Rectal smooth muscle tissue (tissue), 1 donor: ENCODE results near the gene CASKIN2.

Source experiments
- H3K27ac ChIP-seq: one replicate; pipeline ENCODE4 v1.7.0; 2013; ENCODE audit warnings: low read depth, low read length, inconsistent platforms
- H3K27me3 ChIP-seq: one replicate; pipeline ENCODE4 v1.7.0; 2013; ENCODE audit warnings: low read length; ENCODE audit not compliant: control insufficient read depth, insufficient read depth
- H3K36me3 ChIP-seq: one replicate; pipeline ENCODE4 v1.7.0; 2013; ENCODE audit warnings: low read length; ENCODE audit not compliant: control insufficient read depth, insufficient read depth
- H3K4me1 ChIP-seq: one replicate; pipeline ENCODE4 v1.7.0; 2013; ENCODE audit warnings: low read length; ENCODE audit not compliant: control insufficient read depth, insufficient read depth
- H3K4me3 ChIP-seq: one replicate; pipeline ENCODE4 v1.7.0; 2013; ENCODE audit warnings: low read length
- H3K9ac ChIP-seq: one replicate; pipeline ENCODE4 v1.7.0; 2013; ENCODE audit warnings: low read length

CASKIN2 gene

GRCh38 chr17:75505152-75505409 is 10.3 kb downstream of the CASKIN2 start:
- Histone ChIP-seq H3K36me3 (peaks cover 19% of the 10 kb centered on the region), H3K4me3 (no peak overlapping the region), H3K27me3 (no peaks in the 10 kb centered on the region), H3K9ac (no peak overlapping the region), H3K4me1 (peaks cover 8% of the 10 kb centered on the region), H3K27ac (no peak overlapping the region)

- Histone ChIP-seq H3K36me3 (peaks cover 19% of the 10 kb centered on the region), H3K27me3 (no peaks in the 10 kb centered on the region), H3K4me1 (peaks cover 8% of the 10 kb centered on the region), H3K9ac (no peak overlapping the region), H3K27ac (no peak overlapping the region), H3K4me3 (no peak overlapping the region)
Measured at GRCh38 chr17:75504347-75505151, 10.8 kb downstream of the CASKIN2 start.

- H3K4me3 ChIP-seq = no peak overlapping the region
- H3K27ac ChIP-seq = no peak overlapping the region
- H3K9ac ChIP-seq = no peak overlapping the region
- peaks cover 8% of the 10 kb centered on the region for H3K4me1 ChIP-seq
- peaks cover 19% of the 10 kb centered on the region for H3K36me3 ChIP-seq
- H3K27me3 ChIP-seq = no peaks in the 10 kb centered on the region
Measured at GRCh38 chr17:75503976-75504346, 11.4 kb downstream of the CASKIN2 start.

- no peak overlapping the region for H3K27ac ChIP-seq
- no peaks in the 10 kb centered on the region for H3K27me3 ChIP-seq
- H3K36me3 ChIP-seq = peaks cover 22% of the 10 kb centered on the region
- H3K4me1 ChIP-seq = peaks cover 5% of the 10 kb centered on the region
- H3K9ac ChIP-seq = no peak overlapping the region
- H3K4me3 ChIP-seq = no peak overlapping the region
Measured at GRCh38 chr17:75503337-75503950, 11.9 kb downstream of the CASKIN2 start.

GRCh38 chr17:75502721-75503329 is 12.5 kb downstream of the CASKIN2 start:
- Histone ChIP-seq H3K4me3 (no peak overlapping the region), H3K27me3 (no peaks in the 10 kb centered on the region), H3K36me3 (peaks cover 27% of the 10 kb centered on the region), H3K9ac (no peak overlapping the region), H3K27ac (peak overlapping the region; percentile 21), H3K4me1 (peaks cover 5% of the 10 kb centered on the region)

GRCh38 chr17:75502072-75502720 is 13.1 kb downstream of the CASKIN2 start:
- peaks cover 29% of the 10 kb centered on the region for H3K36me3 ChIP-seq
- peak overlapping the region; percentile 78 for H3K27ac ChIP-seq
- no peak overlapping the region for H3K9ac ChIP-seq
- H3K27me3 ChIP-seq = no peaks in the 10 kb centered on the region
- H3K4me1 ChIP-seq = peaks cover 5% of the 10 kb centered on the region
- no peak overlapping the region for H3K4me3 ChIP-seq

GRCh38 chr17:75501378-75502071 is 13.8 kb downstream of the CASKIN2 start:
- H3K36me3 ChIP-seq = peaks cover 31% of the 10 kb centered on the region
- H3K4me3 ChIP-seq = no peak overlapping the region
- no peaks in the 10 kb centered on the region for H3K27me3 ChIP-seq
- no peak overlapping the region for H3K9ac ChIP-seq
- H3K4me1 ChIP-seq = peaks cover 5% of the 10 kb centered on the region
- peak overlapping the region; percentile 78 for H3K27ac ChIP-seq

GRCh38 chr17:75500419-75501216 is 14.7 kb downstream of the CASKIN2 start:
- Histone ChIP-seq H3K4me3 (no peak overlapping the region), H3K27me3 (no peaks in the 10 kb centered on the region), H3K27ac (peak overlapping the region; percentile 52), H3K9ac (no peak overlapping the region), H3K36me3 (peaks cover 32% of the 10 kb centered on the region), H3K4me1 (peaks cover 5% of the 10 kb centered on the region)

- Histone ChIP-seq H3K4me3 (no peak overlapping the region), H3K9ac (no peak overlapping the region), H3K4me1 (peaks cover 5% of the 10 kb centered on the region), H3K27ac (peak overlapping the region; percentile 47), H3K36me3 (peaks cover 40% of the 10 kb centered on the region), H3K27me3 (no peaks in the 10 kb centered on the region)
Measured at GRCh38 chr17:75499313-75500022, 15.9 kb downstream of the CASKIN2 start.

- Histone ChIP-seq H3K27ac (no peak overlapping the region), H3K4me1 (peaks cover 5% of the 10 kb centered on the region), H3K36me3 (peaks cover 44% of the 10 kb centered on the region), H3K9ac (no peak overlapping the region), H3K27me3 (no peaks in the 10 kb centered on the region), H3K4me3 (no peak overlapping the region)
Measured at GRCh38 chr17:75498726-75499213, 16.6 kb downstream of the CASKIN2 start.

- H3K4me1 ChIP-seq = peaks cover 5% of the 10 kb centered on the region
- H3K4me3 ChIP-seq = no peak overlapping the region
- H3K27ac ChIP-seq = no peak overlapping the region
- H3K27me3 ChIP-seq = no peaks in the 10 kb centered on the region
- no peak overlapping the region for H3K9ac ChIP-seq
- H3K36me3 ChIP-seq = peaks cover 47% of the 10 kb centered on the region
Measured at GRCh38 chr17:75498039-75498725, 17.2 kb downstream of the CASKIN2 start.
